SKM-1 (cell line): ENCODE results near the gene LDHD.

Experiments
- DNase-seq: peaks from one replicate; lab custom pipeline; 2025; ENCODE audit not compliant: unreplicated experiment; lab: John Stamatoyannopoulos, UW

LDHD gene

GRCh38 chr16:75114946-75115825, 1.4 kb downstream of the LDHD start:
- no peak for DNase-seq

- DNase-seq = no peak
Observed at GRCh38 chr16:75114179-75114945, 2.2 kb downstream of the LDHD start.

GRCh38 chr16:75113541-75114121, 2.9 kb downstream of the LDHD start:
- DNase-seq = no peak

GRCh38 chr16:75112734-75113491, 3.7 kb downstream of the LDHD start:
- DNase-seq = no peak

- DNase-seq = no peak
Observed at GRCh38 chr16:75111961-75112733, 4.4 kb downstream of the LDHD start.

- no peak for DNase-seq
Observed at GRCh38 chr16:75111514-75111940, 5.1 kb downstream of the LDHD start.

GRCh38 chr16:75110637-75111513, 5.7 kb downstream of the LDHD start:
- DNase-seq = peak; percentile 38

- DNase-seq = no peak
Observed at GRCh38 chr16:75109732-75110243, 6.8 kb downstream of the LDHD start.

- DNase-seq = peak; percentile 34
Observed at GRCh38 chr16:75108792-75109731, 7.5 kb downstream of the LDHD start.

GRCh38 chr16:75107505-75107904, 9.1 kb downstream of the LDHD start:
- DNase-seq = no peak

GRCh38 chr16:75106351-75107274, 10.0 kb downstream of the LDHD start:
- no peak for DNase-seq

- DNase-seq = peak; percentile 46
Observed at GRCh38 chr16:75105306-75106061, 11.1 kb downstream of the LDHD start.

GRCh38 chr16:75104836-75105235, 11.7 kb downstream of the LDHD start:
- no peak for DNase-seq

GRCh38 chr16:75103994-75104393, 12.6 kb downstream of the LDHD start:
- DNase-seq = no peak

- no peak for DNase-seq
Observed at GRCh38 chr16:75102595-75102994, 14.0 kb downstream of the LDHD start.

- no peak for DNase-seq
Observed at GRCh38 chr16:75101635-75102034, 14.9 kb downstream of the LDHD start.
